ENCODE results near the gene FGF18.

FGF18 gene

DNA sequence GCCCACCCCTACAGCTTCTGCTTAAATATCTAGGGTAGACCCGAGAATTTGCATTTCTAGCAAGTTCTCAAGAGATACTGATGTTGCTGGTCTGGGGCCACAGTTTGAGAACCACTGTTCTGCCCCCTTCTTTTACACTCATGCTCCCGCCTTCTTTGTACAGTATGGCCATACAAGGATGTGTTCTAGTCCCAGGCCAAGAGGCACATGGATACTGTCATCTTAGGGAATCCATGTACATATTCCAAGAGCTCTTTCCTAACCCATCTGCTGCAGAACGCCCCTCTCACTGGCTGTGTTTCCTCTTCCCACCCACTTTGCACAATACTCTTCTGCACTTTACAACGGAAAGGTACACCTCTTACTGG is 44.4 kb downstream of the FGF18 start:
- H3K36me3 ChIP-seq (ENCODE audit: low read length) = no peaks in the 10 kb centered on the region
- TF ChIP-seq EZH2phosphoT487 (conservative IDR thresholded peaks at IDR 0.05; ENCODE audit: low read length) = no peak
- TF ChIP-seq, protein P1, sequence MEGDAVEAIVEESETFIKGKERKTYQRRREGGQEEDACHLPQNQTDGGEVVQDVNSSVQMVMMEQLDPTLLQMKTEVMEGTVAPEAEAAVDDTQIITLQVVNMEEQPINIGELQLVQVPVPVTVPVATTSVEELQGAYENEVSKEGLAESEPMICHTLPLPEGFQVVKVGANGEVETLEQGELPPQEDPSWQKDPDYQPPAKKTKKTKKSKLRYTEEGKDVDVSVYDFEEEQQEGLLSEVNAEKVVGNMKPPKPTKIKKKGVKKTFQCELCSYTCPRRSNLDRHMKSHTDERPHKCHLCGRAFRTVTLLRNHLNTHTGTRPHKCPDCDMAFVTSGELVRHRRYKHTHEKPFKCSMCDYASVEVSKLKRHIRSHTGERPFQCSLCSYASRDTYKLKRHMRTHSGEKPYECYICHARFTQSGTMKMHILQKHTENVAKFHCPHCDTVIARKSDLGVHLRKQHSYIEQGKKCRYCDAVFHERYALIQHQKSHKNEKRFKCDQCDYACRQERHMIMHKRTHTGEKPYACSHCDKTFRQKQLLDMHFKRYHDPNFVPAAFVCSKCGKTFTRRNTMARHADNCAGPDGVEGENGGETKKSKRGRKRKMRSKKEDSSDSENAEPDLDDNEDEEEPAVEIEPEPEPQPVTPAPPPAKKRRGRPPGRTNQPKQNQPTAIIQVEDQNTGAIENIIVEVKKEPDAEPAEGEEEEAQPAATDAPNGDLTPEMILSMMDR (IDR thresholded peaks at IDR 0.05; ENCODE audit: insufficient read depth, low read length, poor library complexity, severe bottlenecking) = no peak

DNA sequence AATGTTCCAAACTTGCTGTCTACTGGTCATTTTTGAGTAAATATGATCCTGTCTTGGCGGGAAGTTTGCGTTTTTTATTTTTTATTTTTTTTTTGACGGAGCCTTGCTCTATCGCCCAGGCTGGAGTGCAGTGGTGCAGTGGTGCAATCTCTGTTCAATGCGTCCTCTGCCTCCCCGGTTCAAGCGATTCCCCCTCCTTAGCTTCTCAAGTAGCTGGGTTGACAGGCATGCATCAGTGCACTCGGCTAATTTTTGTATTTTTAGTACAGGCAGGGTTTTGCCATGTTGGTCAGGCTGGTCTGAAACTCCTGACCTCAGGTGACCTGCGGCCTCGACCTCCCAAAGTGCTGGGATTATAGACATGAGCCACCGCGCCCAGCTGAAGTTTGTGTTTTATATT is 45.4 kb downstream of the FGF18 start:
- H3K27me3 ChIP-seq (ENCODE audit: low read length) = no peaks in the 10 kb centered on the region
- H3K27ac ChIP-seq (ENCODE audit: low read depth, low read length) = no peak overlapping the region
- H3K36me3 ChIP-seq (ENCODE audit: low read length) = no peaks in the 10 kb centered on the region
- no peak overlapping the region for H3K4me2 ChIP-seq (ENCODE audit: low read depth, low read length, poor library complexity, severe bottlenecking)
- H2AFZ ChIP-seq (ENCODE audit: low read depth, low read length, severe bottlenecking) = no peak overlapping the region
- H3K9me2 ChIP-seq (replicated peaks; ENCODE audit: insufficient read depth, low read length) = no peaks in the 10 kb centered on the region
- H3F3A ChIP-seq (ENCODE audit: insufficient read depth) = no peaks in the 10 kb centered on the region
- H3K9me3 ChIP-seq (ENCODE audit: insufficient read depth, low read length) = no peaks in the 10 kb centered on the region
- TF ChIP-seq EZH2phosphoT487 (conservative IDR thresholded peaks at IDR 0.05; ENCODE audit: low read length) = no peak
- TF ChIP-seq, protein P1 (IDR thresholded peaks at IDR 0.05; ENCODE audit: insufficient read depth, low read length, poor library complexity, severe bottlenecking) = no peak
- no peak overlapping the region for H3K4me3 ChIP-seq (ENCODE audit: insufficient read depth, low read length, poor library complexity, severe bottlenecking)
- H3K79me2 ChIP-seq (ENCODE audit: insufficient read depth, low read length) = no peaks in the 10 kb centered on the region
- H3K9ac ChIP-seq (ENCODE audit: low read length) = no peak overlapping the region
- no peaks in the 10 kb centered on the region for H4K20me1 ChIP-seq (ENCODE audit: low read depth, low read length)

More for the DNA sequence above, 44.4 kb downstream of the FGF18 start:
- Histone ChIP-seq H3F3A (ENCODE audit: insufficient read depth) (no peaks in the 10 kb centered on the region), H4K20me1 (ENCODE audit: low read depth, low read length) (no peaks in the 10 kb centered on the region), H3K9ac (ENCODE audit: low read length) (no peak overlapping the region), H3K4me2 (ENCODE audit: low read depth, low read length, poor library complexity, severe bottlenecking) (no peak overlapping the region), H3K9me3 (ENCODE audit: insufficient read depth, low read length) (no peaks in the 10 kb centered on the region), H3K79me2 (ENCODE audit: insufficient read depth, low read length) (no peaks in the 10 kb centered on the region), H3K27ac (ENCODE audit: low read depth, low read length) (no peak overlapping the region), H2AFZ (ENCODE audit: low read depth, low read length, severe bottlenecking) (no peak overlapping the region), H3K27me3 (ENCODE audit: low read length) (no peaks in the 10 kb centered on the region), H3K9me2 (replicated peaks; ENCODE audit: insufficient read depth, low read length) (no peaks in the 10 kb centered on the region), H3K4me3 (ENCODE audit: insufficient read depth, low read length, poor library complexity, severe bottlenecking) (no peak overlapping the region)

DNA sequence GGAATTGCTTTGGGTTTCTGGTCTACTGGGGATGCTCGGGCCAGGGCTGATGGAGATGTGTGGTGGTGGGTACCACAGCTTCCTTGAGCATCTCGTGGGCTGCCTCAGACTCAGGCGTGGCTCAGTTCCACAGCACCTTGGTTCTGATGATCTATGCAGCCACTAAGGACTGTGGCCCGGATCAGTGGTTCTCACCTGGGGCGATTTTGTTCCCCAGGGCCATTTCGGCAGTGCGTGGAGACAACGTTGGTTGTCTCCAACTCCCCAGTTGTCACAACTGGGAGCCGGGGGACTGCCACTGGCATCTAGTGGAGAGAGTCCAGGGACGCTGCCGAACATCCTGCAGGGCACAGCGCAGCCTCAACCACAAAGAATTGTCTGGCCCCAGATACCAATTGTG is 47.7 kb downstream of the FGF18 start:
- Histone ChIP-seq H2AFZ (ENCODE audit: low read depth, low read length, severe bottlenecking) (no peak overlapping the region), H3K79me2 (ENCODE audit: insufficient read depth, low read length) (no peaks in the 10 kb centered on the region), H3K27ac (ENCODE audit: low read depth, low read length) (no peak overlapping the region), H3K9me3 (ENCODE audit: insufficient read depth, low read length) (no peaks in the 10 kb centered on the region), H4K20me1 (ENCODE audit: low read depth, low read length) (no peaks in the 10 kb centered on the region), H3F3A (ENCODE audit: insufficient read depth) (no peaks in the 10 kb centered on the region), H3K4me2 (ENCODE audit: low read depth, low read length, poor library complexity, severe bottlenecking) (no peak overlapping the region), H3K27me3 (ENCODE audit: low read length) (no peaks in the 10 kb centered on the region), H3K36me3 (ENCODE audit: low read length) (no peaks in the 10 kb centered on the region), H3K4me3 (ENCODE audit: insufficient read depth, low read length, poor library complexity, severe bottlenecking) (no peak overlapping the region), H3K9me2 (replicated peaks; ENCODE audit: insufficient read depth, low read length) (no peaks in the 10 kb centered on the region), H3K9ac (ENCODE audit: low read length) (no peak overlapping the region)
- TF ChIP-seq, protein P1 (IDR thresholded peaks at IDR 0.05; ENCODE audit: insufficient read depth, low read length, poor library complexity, severe bottlenecking) = no peak
- TF ChIP-seq EZH2phosphoT487 (conservative IDR thresholded peaks at IDR 0.05; ENCODE audit: low read length) = no peak

Measured in SU-DHL-6 (cell line).